NCI-H345 treated with DMSO at 0.1 percent for 48 hours (cell line): ENCODE measurements around the gene MKKS.
"Not testable (repeated sequence)": the region's sequence is repeated elsewhere in the genome, so short reads cannot be mapped to it uniquely, and the experiment has no call there.

ENCODE experiments used
- DNase-seq: peaks from one replicate; lab custom pipeline; 2025; ENCODE audit not compliant: unreplicated experiment; lab: John Stamatoyannopoulos, UW

MKKS gene

DNA sequence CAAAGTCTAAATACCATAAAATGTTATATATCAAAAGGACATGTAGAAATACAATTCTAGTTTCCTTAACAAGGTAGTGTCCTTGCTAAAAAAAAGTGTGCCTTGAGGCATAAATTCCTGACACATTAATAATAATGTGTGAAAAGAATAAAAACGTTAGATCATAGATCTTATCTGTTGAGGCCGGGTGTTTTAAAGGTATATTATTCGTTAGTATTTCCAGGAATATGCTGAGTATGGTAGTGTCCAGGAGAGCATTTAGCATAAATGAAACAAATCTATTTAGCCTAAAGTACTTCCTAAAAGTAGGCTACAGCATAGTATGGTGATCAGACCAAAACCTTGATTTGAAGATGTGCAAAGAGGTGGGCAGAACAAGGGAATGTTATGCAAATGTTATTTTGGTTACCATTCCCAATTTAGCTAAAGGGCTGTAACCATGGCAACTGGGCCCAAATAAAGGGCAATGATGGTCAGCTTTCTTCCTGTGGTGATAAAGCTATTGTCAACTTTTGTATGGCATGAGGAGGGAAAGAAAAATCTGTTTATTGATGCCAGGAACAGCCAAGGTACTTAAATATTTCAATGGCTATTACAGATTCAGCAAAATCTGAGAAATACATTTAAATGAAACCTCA is 18.9 kb downstream of the MKKS start:
- no peak for DNase-seq

GRCh38 chr20:10412591-10413408 is 21.2 kb downstream of the MKKS start:
- no peak for DNase-seq

DNA sequence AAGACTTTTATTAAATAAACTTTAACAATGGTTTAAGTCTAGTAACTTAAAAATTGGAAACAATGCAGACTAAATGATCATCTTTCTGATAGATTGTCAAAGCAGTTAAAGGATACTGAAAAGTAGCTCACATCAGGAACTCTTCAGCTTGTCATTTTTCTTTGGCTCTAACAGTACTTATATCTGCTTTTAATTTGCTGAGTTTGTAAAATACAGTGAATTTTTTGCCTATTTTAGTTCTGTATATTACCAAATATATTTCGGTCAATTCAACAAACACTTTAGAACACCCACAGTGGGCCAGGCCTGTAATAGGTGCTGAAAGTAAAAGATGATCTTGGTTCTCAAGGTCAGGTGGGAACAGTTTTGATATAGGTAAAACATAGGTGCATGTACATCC is 22.3 kb downstream of the MKKS start:
- DNase-seq = no peak

DNA sequence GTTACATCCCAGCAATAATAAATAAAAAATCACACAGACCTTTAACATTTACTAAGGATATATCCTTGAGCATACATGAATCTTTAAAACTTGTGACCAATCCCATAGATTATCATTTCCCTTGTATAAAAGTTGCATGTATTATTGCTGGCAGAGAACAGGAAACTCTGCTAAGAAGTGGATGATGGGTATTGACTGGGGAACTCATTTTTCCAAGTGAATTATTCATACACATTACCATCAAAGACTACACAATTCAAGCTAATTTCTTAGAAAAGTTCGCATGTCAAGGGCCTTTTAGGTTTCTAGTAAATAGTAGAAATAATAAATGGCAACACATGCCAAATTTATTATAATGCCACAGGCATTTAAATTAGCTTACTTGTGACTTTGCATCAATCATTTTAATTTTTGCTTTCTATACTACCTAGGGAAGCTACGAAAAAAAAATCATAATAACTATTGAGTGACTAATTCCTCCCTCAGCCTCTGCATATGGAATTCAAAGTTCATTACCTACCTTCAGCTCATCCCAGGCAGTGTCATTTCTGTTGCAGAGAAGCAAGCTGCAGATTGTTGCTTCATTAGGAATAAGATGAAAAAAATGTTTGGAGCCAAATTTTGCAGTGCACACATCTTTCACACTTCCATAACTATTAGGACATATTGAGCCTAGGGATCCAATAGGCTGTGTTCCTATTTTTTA is 25.8 kb downstream of the MKKS start:
- no peak for DNase-seq

DNA sequence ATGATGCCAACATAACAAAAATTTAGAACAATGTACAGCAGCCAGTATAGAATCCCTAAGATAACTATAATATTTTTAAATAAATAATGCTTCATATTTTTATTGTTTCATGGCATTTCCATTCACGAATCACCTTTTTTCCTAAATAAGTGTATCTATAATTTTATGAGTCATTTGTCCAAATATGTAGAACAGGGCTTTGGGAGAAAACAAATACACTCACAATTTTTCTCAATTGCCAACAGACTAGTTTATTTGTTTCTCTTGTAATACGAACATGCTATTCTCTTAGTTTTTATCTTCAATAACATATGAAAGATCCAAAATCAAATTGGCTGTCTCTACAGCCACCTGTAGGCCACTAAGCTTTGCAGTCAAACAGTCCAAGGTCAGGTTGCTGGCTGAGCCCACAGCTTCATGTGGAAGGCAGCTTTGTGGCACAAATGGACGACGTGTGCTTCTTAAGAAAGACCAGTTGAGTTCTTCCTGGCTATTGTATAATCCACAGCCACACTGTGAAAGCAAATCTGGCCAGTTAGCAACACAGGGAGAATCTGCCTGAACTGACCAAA is 29.0 kb downstream of the MKKS start:
- DNase-seq = no peak

DNA sequence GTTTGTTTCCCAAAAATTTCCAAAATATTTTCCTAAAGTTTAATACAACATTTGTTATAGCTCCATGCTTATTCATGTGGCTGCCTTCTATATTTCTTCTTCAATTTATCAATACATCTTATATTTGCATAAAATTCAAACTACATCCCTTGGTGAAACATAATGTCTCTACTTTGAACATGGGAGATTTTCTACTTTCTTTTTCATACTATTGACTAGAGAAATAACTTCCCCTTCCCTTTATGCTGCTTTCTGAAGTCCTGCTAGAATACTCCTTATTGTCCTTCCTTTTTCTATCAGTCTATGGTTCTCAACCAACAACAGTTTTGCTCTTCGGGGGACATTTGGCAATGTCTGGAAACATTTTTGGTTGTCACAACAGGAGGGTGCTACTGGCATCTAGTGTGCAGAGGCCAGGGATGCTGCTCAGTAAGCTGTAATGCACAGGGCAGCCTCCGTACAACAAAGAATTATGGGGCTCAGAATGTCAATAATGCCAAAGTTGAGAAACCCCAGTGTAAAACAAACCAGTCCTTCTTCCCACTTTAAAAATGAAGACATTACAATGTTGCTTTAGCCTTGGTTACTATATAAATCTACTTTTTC is 29.9 kb downstream of the MKKS start:
- no peak for DNase-seq

- no peak for DNase-seq
Measured at GRCh38 chr20:10402938-10403608, 30.9 kb downstream of the MKKS start.

DNA sequence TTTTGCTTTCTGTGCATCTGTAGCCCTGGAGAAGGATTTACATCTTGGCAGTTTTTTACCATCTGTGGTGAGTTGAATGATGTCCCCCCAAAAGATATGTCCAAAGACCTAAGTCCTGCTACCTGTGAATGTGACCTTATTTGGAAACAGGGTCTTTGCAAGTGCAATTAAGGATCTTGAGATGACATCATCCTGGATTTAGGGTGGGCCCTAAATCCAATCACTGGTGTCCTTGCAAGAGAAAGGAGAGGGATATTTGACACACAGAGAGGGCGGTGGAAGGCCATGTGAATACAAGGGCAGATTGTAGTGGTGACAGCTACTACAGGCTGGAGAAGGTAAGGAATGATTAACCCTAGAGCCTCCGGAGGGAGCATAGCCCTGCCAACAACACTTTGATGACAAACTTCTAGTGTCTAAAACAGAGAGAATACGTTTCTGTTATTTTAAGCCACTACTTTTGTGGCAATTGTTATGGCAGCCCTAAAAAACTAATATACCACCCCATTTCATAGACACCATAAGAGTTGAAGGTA is 35.1 kb downstream of the MKKS start:
- no peak for DNase-seq

DNA sequence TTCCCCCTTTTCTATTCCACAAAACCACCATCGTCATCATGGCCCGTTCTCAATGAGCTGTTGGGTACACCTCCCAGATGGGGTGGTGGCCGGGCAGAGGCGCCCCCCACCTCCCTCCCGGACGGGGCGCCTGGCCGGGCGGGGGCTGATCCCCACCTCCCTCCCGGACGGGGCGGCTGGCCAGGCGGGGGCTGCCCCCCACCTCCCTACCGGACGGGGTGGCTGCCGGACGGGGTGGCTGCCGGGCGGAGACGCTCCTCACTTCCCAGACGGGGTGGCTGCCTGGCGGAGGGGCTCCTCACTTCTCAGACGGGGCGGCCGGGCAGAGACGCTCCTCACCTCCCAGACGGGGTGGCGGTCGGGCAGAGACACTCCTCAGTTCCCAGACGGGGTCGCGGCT is 39.3 kb downstream of the MKKS start:
- DNase-seq = not testable (repeated sequence)

DNA sequence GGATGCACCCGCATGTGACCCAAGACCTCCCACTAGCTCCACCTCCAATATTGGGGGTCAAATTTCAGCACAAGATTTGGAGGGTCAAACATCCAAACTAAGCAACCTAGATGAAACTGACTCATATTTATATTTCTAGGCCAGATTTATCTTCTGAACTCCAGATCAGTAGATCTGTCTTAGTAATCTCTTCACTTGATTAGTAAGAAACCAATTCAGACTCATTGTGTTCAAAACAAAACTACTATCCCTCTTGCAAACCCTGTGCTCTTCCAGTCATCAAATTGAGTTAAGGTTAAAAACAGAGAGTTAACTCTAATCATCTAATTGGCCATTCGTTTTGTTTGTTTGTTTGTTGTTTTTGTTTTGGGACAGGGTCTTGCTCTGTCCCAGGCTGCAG is 43.3 kb downstream of the MKKS start:
- DNase-seq = no peak

GRCh38 chr20:10388597-10388996 is 45.4 kb downstream of the MKKS start:
- DNase-seq = no peak

- DNase-seq = no peak
Measured at GRCh38 chr20:10387686-10388085, 46.3 kb downstream of the MKKS start.

- no peak for DNase-seq
Measured at GRCh38 chr20:10385850-10386544, 48.0 kb downstream of the MKKS start.

GRCh38 chr20:10381477-10381876 is 52.5 kb downstream of the MKKS start:
- no peak for DNase-seq

DNA sequence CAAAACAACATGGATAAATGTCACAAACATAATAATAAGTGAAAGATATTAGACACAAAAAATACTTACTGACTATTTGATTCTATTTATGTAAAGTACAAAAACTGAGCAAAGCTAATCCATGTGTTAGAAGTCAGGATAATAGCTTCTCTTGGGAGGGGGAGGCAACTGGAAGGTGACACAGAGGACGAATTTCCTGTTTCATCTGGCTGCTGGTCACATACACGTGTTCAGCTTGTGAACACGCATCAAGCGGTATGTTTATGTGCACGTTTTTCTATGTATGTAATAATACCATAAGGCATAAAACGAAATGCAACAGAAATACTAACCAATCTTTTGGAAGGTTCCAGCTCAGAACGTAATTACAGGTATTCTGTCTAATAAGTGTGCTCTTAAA is 54.3 kb downstream of the MKKS start:
- no peak for DNase-seq

DNA sequence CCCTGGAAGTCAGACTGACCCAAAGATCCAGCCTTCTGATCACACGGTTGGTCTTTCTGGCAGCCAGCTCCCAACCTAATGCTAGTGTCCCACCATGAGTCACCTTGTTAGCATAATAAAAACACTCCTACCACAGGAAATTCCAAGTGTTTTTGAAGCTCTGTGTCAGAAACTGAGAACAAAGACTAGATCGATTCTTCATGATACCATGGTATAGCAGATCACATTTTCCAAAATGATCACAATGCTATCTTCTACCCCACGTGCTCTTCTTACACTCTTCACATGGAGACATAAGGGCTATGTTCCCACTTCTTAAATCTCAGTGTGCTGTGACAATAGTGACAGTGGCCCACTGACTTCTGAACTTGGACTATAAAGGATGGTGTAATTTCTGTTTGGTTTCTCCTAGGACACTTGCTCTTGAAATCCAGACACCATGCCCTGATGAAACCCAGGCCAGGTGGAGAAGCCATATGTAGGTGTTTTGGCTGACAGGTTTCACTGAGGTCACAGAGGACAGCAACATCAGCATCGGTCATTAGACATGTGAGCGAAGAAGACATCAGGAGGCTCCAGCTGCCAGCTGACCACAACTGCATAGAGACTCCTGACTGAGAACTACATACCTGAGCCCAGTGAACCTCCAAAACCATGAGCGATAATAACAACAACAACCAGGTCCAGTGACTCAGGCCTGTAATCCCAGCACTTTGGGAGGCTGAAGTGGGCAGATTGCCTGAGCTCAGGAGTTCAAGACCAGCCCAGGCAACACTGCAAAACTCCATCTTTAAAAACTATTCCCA is 57.5 kb downstream of the MKKS start:
- no peak for DNase-seq

DNA sequence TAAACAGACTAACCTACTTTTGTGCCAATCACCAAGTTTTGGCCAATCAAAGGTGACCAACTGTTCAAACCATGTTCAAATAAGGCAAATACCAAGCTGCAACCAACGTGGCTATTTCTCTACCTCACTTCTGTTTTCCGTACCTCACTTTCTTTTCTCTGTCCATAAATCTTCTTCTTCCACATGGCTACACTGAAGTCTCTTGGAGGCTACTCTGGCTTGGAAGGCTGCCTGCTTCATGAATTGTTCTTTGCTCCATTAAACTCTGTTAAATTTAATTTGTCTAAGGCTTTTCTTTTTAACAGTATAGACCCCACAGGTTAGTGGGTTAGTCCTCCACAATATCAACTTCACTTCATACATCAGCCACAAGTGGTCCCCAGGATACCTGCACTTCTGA is 58.8 kb downstream of the MKKS start:
- DNase-seq = no peak

GRCh38 chr20:10374036-10374435 is 60.0 kb downstream of the MKKS start:
- DNase-seq = no peak

DNA sequence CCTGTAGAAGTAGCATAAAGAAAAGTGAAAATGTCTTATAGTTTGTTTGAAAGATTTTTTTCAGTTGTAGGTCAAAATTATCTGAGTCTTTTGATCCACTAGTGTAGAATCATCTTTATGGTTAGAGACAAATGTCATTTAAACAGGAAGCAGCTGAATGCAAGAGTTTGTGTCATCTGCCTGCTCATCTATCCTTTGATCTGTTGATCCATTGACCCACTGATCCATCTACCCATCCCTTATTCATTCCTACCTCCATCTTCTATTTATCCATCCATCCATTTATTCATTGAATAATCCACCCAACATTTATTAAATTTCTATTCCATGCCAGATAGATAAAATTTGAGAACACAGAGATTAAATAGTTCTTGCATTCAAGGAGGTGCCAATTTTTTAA is 62.6 kb downstream of the MKKS start:
- DNase-seq = no peak
